Mucosa of descending colon (tissue), 3 donors: ENCODE results near the gene AMBRA1. TPM values are rescaled to one million over a fixed set of nuclear protein-coding genes. Genes with fewer than 3 reads are reported as not detected.

ENCODE experiments used
- ATAC-seq: fragments of 200-7000 bp; cut with Tn5 transposase; one replicate; pipeline ENCODE4 v1.9.1; 2020; ENCODE audit warnings: mild to moderate bottlenecking, moderate library complexity
- DNase-seq, 3 donors: peaks; one replicate each; pipeline ENCODE4 v3.0.0-alpha.2; 2020
- H3K36me3 ChIP-seq: fragments of 200-600 bp; one replicate; pipeline ENCODE4 v1.8.0; 2021; ENCODE audit warnings: low read depth, mild to moderate bottlenecking
- H3K4me1 ChIP-seq: fragments of 200-600 bp; one replicate; pipeline ENCODE4 v1.8.0; 2021; ENCODE audit warnings: low read depth, mild to moderate bottlenecking
- H3K4me3 ChIP-seq: fragments of 200-600 bp; one replicate; pipeline ENCODE4 v1.8.0; 2021; ENCODE audit warnings: mild to moderate bottlenecking
- H3K9me3 ChIP-seq: fragments of 200-600 bp; one replicate; pipeline ENCODE4 v1.8.0; 2021; ENCODE audit warnings: mild to moderate bottlenecking
- CTCF ChIP-seq: fragments of 200-600 bp; IDR thresholded peaks from one replicate; pipeline ENCODE4 v1.8.0; 2022; ENCODE audit warnings: antibody characterized with exemption, mild to moderate bottlenecking
- intact Hi-C, 2 donors: fragments of 100-400 bp; cut with DNase I in 1 of 2; cut with micrococcal nuclease in 1 of 2; formaldehyde crosslinking; loops; one replicate each; pipeline versions ENCODE4 v1.11.0 to v1.11.1; 2022; cut with DNase I, micrococcal nuclease
- total RNA-seq, 3 donors: library from RNA; stranded (reverse); fragmentation: NEBNext Ultra II Directional in 2 of 3; extraction: Animal tissue kit (Norgen Biotek cat#: 25700) in 2 of 3; gene quantifications; one replicate each; pipeline versions ENCODE4 v1.2.1 to v1.2.4, GENCODE V29; 2021 to 2023
- donor health status: DM: no; HTN: no; CAD: no; lungs with moderate emphysema.
- donor health status: DM: no; HTN: no; CAD: no.
- donor health status: DM: no; HTN: yes; CAD: no.

The AMBRA1 gene
- total RNA-seq, 3 donors from 2014 or later, result 42.0 to 46.7 (median 45.2) TPM

- Histone ChIP-seq H3K4me1 (peaks cover 36% of the 10 kb centered on the region), H3K36me3 (no peaks in the 10 kb centered on the region), H3K9me3 (no peaks in the 10 kb centered on the region), H3K4me3 (no peak overlapping the region)
- DNase-seq (no peak), ATAC-seq (no peak)
- no peak for TF ChIP-seq CTCF
- intact Hi-C loops, result loop anchor here in 1 of 2 donors (5.0 kb wide), 1 partner anchor 146 kb away; no protein-coding TSS in a partner anchor
Measured at GRCh38 chr11:46386005-46386578, 207.7 kb downstream of the AMBRA1 start.

DNA sequence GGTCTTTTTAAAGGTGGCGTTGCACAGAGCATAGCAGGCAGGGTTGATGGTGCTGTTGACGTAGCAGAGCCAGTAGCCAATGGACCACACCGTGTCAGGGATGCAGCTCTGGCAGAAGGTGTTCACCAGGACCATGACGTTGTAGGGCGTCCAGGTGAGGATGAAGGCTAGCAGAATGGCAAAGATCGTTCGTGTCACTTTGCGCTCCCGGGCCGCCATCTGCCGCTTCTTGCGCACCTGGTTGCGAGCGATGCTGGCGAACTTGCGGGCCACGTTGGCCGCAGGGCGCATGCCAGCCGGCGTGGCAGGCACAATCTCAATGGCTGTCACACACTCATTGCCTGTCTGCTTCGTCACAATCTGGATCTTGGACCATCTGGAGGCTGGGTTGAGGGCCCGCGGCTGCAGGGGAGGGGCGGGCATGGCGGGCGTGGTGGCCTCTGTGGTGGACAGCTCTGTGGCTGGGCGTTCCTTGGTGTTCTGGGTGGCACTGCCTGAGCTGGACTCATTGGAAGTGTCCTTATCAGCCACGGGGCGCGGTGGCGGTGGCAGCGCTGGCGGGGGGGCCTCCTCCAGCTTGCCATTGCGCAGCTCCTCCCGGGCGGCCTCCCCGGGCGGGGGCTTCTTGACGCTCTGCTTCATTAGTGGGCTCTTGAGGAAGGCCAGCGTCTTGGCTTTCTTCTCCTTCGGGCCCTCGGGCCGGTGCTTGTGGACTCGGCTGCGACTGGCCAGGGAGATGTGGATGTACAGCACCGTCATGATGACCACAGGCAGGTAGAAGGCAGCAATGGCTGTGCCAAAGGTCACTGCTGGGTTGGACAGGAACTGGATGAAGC, 208.4 kb downstream of the AMBRA1 start:
- no peak for ATAC-seq
- intact Hi-C loops, result loop anchor here in 1 of 2 donors (5.0 kb wide), 1 partner anchor 147 kb away; no protein-coding TSS in a partner anchor
- Histone ChIP-seq H3K36me3 (no peaks in the 10 kb centered on the region), H3K9me3 (no peaks in the 10 kb centered on the region), H3K4me1 (peaks cover 31% of the 10 kb centered on the region), H3K4me3 (no peak overlapping the region)
- no peak for DNase-seq
- TF ChIP-seq CTCF, result no peak

DNA sequence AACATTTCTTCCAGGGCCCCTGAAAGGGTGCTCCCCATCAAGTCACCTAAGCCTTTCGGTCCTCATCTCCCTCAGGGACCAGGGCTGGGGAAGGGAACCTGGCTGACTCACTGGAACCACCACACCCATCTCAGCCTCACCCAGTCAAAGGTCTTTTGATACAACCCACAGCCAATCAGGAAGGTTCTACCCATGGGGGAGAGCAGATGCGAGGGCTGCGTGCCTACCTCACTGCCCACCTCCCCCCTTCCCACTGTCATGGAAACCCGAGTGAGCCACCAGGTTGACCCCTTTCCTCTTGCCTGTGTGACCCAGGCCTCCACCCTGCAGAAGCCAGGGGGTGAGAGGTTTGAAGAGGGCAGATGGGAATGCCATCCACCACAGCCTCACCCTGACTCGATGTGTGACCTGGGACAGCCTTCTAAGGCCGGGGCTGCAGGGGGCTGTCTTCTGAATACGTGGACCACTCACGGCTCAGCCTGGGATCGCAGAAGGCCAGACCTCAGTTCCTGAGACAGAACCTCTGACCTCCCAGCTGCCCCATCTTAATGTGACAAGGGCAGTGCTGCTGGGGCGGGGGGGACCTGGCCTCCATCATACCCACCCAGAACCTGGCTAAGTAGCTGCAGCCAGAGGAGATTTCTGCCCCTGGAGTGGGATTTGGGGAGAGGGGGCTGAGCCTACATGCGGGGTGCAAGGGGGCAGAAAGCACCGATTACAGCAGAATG, 209.7 kb downstream of the AMBRA1 start:
- no peak for TF ChIP-seq CTCF
- intact Hi-C loops, result no loop called here
- Histone ChIP-seq H3K4me1 (peaks cover 21% of the 10 kb centered on the region), H3K4me3 (no peak overlapping the region), H3K36me3 (no peaks in the 10 kb centered on the region), H3K9me3 (no peaks in the 10 kb centered on the region)
- peak; percentile 66 for ATAC-seq
- peak in 2 of 3 donors; percentile 59 to 67 for DNase-seq

- H3K9me3 ChIP-seq, result no peaks in the 10 kb centered on the region
- DNase-seq (no peak), ATAC-seq (no peak)
- H3K4me3 ChIP-seq, result no peak overlapping the region
- intact Hi-C loops, result no loop called here
- H3K4me1 ChIP-seq, result peaks cover 21% of the 10 kb centered on the region
- H3K36me3 ChIP-seq, result no peaks in the 10 kb centered on the region
- TF ChIP-seq CTCF, result no peak
Measured at GRCh38 chr11:46383404-46383758, 210.4 kb downstream of the AMBRA1 start.

DNA sequence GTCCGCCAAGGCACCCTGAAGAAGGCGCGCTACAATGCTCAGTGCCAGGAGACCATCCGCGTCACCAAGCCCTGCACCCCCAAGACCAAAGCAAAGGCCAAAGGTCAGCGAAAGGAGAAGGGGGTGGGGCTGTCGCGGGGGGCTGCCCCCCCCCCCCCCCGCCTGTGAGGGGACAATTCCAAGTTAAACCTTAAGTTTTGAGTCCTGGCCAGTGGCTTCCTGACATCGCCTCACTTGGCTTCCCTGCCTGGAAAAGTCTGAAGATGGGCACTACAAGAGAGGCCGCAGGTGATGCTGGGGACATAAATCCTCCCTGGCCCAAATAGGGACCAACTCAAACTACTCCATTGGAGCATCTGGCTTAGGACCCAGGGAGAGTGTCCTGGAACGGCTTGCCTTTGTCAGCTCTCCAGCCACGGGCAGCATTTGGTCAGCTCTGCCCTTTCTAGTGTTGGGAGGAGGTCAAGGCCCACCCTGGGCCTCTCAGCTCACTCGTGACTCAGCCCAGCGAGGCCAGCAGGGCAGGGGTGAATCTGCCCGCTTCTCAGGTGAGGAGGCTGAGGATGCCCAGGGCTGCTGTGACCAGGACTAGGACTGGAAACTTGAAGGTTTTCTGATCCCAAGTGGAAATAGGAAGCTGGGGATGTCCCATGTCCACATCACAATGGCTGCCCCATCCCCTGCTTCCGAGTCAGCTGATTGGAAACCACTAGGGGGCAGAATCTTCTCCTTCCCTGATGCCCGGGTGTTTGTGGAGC, 211.0 kb downstream of the AMBRA1 start:
- ATAC-seq (peak; percentile 12), DNase-seq (no peak)
- intact Hi-C loops, result no loop called here
- H3K4me3 ChIP-seq, result no peak overlapping the region
- H3K9me3 ChIP-seq, result no peaks in the 10 kb centered on the region
- peaks cover 18% of the 10 kb centered on the region for H3K4me1 ChIP-seq
- no peaks in the 10 kb centered on the region for H3K36me3 ChIP-seq
- peak; percentile 45 for TF ChIP-seq CTCF
